ENCODE measurements around the gene SLC4A1. TPM values are rescaled to one million over a fixed set of nuclear protein-coding genes. Genes with fewer than 3 reads are reported as not detected.

SLC4A1 gene
- total and polyA plus RNA-seq, 2 of the 13 experiments (the other 11 are each of a cell fraction or from before 2014, with no cell fraction given): not detected

- TF ChIP-seq AHDC1 (CRISPR knock-in tag; IDR thresholded peaks at IDR 0.05; ENCODE audit: borderline replicate concordance): no peak
- no peak for TF ChIP-seq ZNF670 (CRISPR knock-in tag; IDR thresholded peaks at IDR 0.05; ENCODE audit: borderline replicate concordance)
- TF ChIP-seq ZFX (CRISPR knock-in tag; IDR thresholded peaks at IDR 0.05; ENCODE audit: low read depth): peak; percentile 74
- TF ChIP-seq, protein P1, sequence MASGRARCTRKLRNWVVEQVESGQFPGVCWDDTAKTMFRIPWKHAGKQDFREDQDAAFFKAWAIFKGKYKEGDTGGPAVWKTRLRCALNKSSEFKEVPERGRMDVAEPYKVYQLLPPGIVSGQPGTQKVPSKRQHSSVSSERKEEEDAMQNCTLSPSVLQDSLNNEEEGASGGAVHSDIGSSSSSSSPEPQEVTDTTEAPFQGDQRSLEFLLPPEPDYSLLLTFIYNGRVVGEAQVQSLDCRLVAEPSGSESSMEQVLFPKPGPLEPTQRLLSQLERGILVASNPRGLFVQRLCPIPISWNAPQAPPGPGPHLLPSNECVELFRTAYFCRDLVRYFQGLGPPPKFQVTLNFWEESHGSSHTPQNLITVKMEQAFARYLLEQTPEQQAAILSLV (CRISPR knock-in tag; IDR thresholded peaks at IDR 0.05; ENCODE audit: borderline replicate concordance): 0 out of 2 replicates have a peak, but pooled peaks have one; percentile 47
- peak; percentile 29 for TF ChIP-seq YY1 (IDR thresholded peaks at IDR 0.05; ENCODE audit: insufficient read depth, insufficient replicate concordance, low read depth, low read length)
- TF ChIP-seq PCBP2 (optimal IDR thresholded peaks at IDR 0.05; ENCODE audit: low read depth, low read length, poor library complexity, severe bottlenecking): no peak
- no peak for TF ChIP-seq JUN (CRISPR knock-in tag; IDR thresholded peaks at IDR 0.05)
- no peak for TF ChIP-seq POLR2AphosphoS5 (IDR thresholded peaks at IDR 0.05; ENCODE audit: low read depth, low read length)
- TF ChIP-seq RXRA (CRISPR knock-in tag; IDR thresholded peaks at IDR 0.05): peak; percentile 44; the same call in 1 of the 2 replicates
- TF ChIP-seq, protein P2, sequence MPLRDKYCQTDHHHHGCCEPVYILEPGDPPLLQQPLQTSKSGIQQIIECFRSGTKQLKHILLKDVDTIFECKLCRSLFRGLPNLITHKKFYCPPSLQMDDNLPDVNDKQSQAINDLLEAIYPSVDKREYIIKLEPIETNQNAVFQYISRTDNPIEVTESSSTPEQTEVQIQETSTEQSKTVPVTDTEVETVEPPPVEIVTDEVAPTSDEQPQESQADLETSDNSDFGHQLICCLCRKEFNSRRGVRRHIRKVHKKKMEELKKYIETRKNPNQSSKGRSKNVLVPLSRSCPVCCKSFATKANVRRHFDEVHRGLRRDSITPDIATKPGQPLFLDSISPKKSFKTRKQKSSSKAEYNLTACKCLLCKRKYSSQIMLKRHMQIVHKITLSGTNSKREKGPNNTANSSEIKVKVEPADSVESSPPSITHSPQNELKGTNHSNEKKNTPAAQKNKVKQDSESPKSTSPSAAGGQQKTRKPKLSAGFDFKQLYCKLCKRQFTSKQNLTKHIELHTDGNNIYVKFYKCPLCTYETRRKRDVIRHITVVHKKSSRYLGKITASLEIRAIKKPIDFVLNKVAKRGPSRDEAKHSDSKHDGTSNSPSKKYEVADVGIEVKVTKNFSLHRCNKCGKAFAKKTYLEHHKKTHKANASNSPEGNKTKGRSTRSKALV (CRISPR knock-in tag; IDR thresholded peaks at IDR 0.05): peak; percentile 91
- no peak for TF ChIP-seq ZNF678 (CRISPR knock-in tag; IDR thresholded peaks at IDR 0.05)
- 0 out of 2 replicates have a peak, but pooled peaks have one; percentile 35 for TF ChIP-seq MTA1 (CRISPR knock-in tag; IDR thresholded peaks at IDR 0.05; ENCODE audit: borderline replicate concordance)
- no peak for TF ChIP-seq MTF1 (CRISPR knock-in tag; IDR thresholded peaks at IDR 0.05)
- peak; percentile 65; the same call in 1 of the 2 replicates for TF ChIP-seq ZNF501 (CRISPR knock-in tag; IDR thresholded peaks at IDR 0.05)
- no peak for TF ChIP-seq ZNF652 (CRISPR knock-in tag; IDR thresholded peaks at IDR 0.05; ENCODE audit: borderline replicate concordance, low read depth)
- TF ChIP-seq TBX2 (CRISPR knock-in tag; IDR thresholded peaks at IDR 0.05; ENCODE audit: borderline replicate concordance): peak; percentile 4; the same call in 1 of the 2 replicates
- no peak for TF ChIP-seq RNF219 (CRISPR knock-in tag; IDR thresholded peaks at IDR 0.05)
Measured at GRCh38 chr17:44222112-44222869, 45.6 kb downstream of the SLC4A1 start (continued).
